Measurements from ENCODE around the gene TEC. TPM values are rescaled to one million over a fixed set of nuclear protein-coding genes. Genes with fewer than 3 reads are reported as not detected.

The TEC gene
- total RNA-seq, 2 donors from 2014 or later: 2.1 to 3.3 TPM

DNA sequence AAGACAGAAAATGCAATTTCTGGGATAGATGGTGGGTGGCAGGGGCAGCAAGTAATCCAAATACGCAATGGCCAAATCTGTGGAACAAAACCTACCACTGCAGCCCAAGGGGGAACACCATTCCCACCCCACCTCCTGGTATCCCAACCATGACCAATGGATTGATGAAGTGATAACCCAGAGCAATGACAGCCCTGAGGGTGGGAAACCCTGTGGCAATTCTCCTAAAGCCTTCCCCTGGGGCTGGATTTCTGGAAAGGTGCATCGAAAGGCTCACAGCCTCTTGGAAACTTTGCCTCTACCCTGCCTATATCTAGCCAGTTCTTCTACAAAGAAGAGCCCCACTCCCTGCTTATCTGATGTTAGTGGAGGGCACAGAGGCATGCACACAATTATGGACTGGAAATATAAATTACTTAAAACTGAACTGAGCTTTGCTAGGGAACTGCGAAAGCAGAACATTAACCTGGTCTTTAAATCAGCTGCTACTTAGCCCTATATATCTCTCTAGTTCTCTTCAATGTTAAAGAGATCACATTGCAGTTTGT is 75.6 kb downstream of the TEC start:
- ATAC-seq (no peak), DNase-seq (no peak)
- Histone ChIP-seq H3K27me3 (no peaks in the 10 kb centered on the region), H3K4me3 (no peak overlapping the region), H3K27ac (no peak overlapping the region), H3K36me3 (replicated peaks in 1 of 2; ENCODE audit: insufficient read depth in 1 of 2, low read depth in 2 of 2) (no peaks in the 10 kb centered on the region), H3K9me3 (no peaks in the 10 kb centered on the region), H3K4me1 (no peaks in the 10 kb centered on the region)
- TF ChIP-seq, protein P1, sequence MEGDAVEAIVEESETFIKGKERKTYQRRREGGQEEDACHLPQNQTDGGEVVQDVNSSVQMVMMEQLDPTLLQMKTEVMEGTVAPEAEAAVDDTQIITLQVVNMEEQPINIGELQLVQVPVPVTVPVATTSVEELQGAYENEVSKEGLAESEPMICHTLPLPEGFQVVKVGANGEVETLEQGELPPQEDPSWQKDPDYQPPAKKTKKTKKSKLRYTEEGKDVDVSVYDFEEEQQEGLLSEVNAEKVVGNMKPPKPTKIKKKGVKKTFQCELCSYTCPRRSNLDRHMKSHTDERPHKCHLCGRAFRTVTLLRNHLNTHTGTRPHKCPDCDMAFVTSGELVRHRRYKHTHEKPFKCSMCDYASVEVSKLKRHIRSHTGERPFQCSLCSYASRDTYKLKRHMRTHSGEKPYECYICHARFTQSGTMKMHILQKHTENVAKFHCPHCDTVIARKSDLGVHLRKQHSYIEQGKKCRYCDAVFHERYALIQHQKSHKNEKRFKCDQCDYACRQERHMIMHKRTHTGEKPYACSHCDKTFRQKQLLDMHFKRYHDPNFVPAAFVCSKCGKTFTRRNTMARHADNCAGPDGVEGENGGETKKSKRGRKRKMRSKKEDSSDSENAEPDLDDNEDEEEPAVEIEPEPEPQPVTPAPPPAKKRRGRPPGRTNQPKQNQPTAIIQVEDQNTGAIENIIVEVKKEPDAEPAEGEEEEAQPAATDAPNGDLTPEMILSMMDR (IDR thresholded peaks at IDR 0.05): no peak
- TF ChIP-seq POLR2A (IDR thresholded peaks at IDR 0.05): no peak
- 90 to 97% methylated on average over 3 of the region's 3 CpGs for WGBS, 2 donors
- intact Hi-C loops (cut with DNase I): no loop called here

DNA sequence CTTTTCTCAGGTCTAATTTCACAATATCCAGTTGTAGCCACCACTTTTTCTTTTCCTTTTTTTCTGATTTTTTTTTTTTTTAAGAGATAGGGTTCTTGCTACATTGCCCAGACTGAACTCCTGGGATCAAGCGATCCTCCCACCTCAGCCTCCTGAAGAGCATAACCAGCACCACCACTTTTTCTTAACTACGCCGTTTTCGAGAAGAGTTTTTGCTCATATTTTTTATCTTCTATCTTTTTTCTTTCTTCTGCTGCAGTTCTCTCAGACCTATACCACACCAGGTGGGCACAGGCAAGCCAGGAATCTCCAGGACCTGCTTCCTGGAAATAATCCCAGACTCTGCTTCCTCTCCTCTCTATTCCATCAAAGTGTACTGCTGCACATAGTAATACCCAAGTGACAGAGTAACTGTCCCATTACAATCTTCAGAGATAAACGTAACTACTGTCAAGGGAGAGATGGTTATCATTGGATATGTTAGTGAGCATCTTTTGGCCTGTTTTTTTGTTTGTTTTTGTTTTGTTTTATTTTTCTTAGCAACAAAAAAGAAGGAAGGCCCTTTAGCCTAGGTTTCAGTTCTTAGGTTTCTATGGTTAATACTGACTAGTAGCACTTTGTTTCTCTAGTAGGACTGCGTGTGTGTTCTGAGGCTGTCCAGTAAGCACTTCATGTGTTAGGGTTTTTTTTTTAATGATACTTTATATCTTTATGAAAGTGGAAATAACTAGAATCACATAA is 76.4 kb downstream of the TEC start:
- Histone ChIP-seq H3K36me3 (replicated peaks in 1 of 2; ENCODE audit: insufficient read depth in 1 of 2, low read depth in 2 of 2) (no peaks in the 10 kb centered on the region), H3K27me3 (no peaks in the 10 kb centered on the region), H3K4me1 (no peaks in the 10 kb centered on the region), H3K9me3 (no peaks in the 10 kb centered on the region), H3K4me3 (no peak overlapping the region), H3K27ac (no peak overlapping the region)
- no peak for DNase-seq
- intact Hi-C loops (cut with DNase I): no loop called here
- no peak for TF ChIP-seq POLR2A (IDR thresholded peaks at IDR 0.05)
- TF ChIP-seq, protein P1 (IDR thresholded peaks at IDR 0.05): no peak
- 94 to 95% methylated on average over 6 of the region's 6 CpGs for WGBS, 2 donors
- ATAC-seq: no peak

DNA sequence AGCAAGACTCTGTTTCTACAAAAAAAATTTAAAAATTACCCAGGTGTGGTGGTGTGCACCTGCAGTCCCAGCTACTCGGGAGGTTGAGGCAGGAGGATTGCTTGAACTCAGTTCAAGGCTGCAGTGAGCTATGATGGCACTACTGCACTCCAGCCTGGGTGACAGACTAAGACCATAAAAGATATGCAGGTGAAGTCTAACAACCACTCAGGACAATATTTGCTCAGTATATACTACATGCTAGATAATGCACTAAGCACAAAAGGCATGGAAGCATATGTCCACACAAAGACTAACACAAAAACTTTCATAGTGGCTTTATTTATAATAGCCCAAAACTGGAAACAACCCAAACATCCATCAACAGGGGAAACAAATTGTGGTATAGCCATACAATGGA is 77.9 kb downstream of the TEC start:
- H3K36me3 ChIP-seq (replicated peaks in 1 of 2; ENCODE audit: insufficient read depth in 1 of 2, low read depth in 2 of 2): no peaks in the 10 kb centered on the region
- TF ChIP-seq, protein P1 (IDR thresholded peaks at IDR 0.05): no peak
- no peak for TF ChIP-seq POLR2A (IDR thresholded peaks at IDR 0.05)
- no peak for DNase-seq
- H3K9me3 ChIP-seq: no peaks in the 10 kb centered on the region
- no peak for ATAC-seq
- 73 to 100% methylated on average over 1 of the region's 1 CpG for WGBS, 2 donors
- H3K4me1 ChIP-seq: no peaks in the 10 kb centered on the region
- H3K27me3 ChIP-seq: no peaks in the 10 kb centered on the region
- intact Hi-C loops (cut with DNase I): no loop called here
- no peak overlapping the region for H3K4me3 ChIP-seq
- no peak overlapping the region for H3K27ac ChIP-seq

DNA sequence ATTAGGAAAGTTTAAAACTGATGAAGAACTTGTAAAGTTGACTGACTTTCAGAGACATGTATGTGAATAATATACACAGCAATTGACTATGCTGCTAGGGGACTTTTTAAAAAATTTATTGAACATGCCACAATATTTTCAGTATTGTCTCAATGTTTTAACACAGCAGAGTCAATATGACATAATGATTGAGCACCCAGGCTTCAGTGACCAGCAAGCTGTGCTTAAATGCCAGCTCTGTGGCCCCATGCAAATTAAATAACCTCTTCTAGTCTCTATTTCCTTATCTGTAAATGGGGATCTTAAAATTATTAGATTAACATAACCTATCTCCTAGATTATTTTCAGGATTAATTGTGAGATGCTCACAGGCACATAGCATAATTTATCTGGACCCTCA is 78.8 kb downstream of the TEC start:
- ATAC-seq (no peak), DNase-seq (no peak)
- Histone ChIP-seq H3K27me3 (no peaks in the 10 kb centered on the region), H3K4me1 (no peaks in the 10 kb centered on the region), H3K9me3 (no peaks in the 10 kb centered on the region), H3K36me3 (replicated peaks in 1 of 2; ENCODE audit: insufficient read depth in 1 of 2, low read depth in 2 of 2) (no peaks in the 10 kb centered on the region), H3K4me3 (no peak overlapping the region), H3K27ac (no peak overlapping the region)
- intact Hi-C loops (cut with DNase I): no loop called here
- TF ChIP-seq POLR2A (IDR thresholded peaks at IDR 0.05): no peak
- TF ChIP-seq, protein P1 (IDR thresholded peaks at IDR 0.05): no peak

DNA sequence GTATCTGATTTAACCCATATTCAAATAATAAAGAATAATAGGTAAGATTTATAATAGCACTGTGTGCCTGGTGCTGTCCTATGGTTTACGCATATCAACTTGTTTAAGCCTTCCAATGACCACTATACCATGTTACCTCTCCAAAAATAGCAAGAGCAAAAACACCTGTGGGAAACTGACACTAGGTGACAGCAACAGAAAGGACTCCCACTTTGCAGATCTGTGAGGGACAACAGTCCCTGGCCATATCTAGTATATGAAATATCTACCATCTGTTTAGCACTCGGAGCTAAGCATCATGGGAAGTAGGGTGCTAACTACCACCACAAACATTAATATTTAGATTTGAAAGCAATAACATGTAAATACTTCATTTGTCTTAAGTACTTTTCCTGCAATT is 79.9 kb downstream of the TEC start:
- Histone ChIP-seq H3K27me3 (no peaks in the 10 kb centered on the region), H3K27ac (no peak overlapping the region), H3K36me3 (replicated peaks in 1 of 2; ENCODE audit: insufficient read depth in 1 of 2, low read depth in 2 of 2) (no peaks in the 10 kb centered on the region), H3K4me3 (no peak overlapping the region), H3K4me1 (no peaks in the 10 kb centered on the region), H3K9me3 (no peaks in the 10 kb centered on the region)
- ATAC-seq: no peak
- intact Hi-C loops (cut with DNase I): no loop called here
- TF ChIP-seq POLR2A (IDR thresholded peaks at IDR 0.05): no peak
- TF ChIP-seq, protein P1 (IDR thresholded peaks at IDR 0.05): no peak
- DNase-seq: no peak
- 34 to 88% methylated on average over 2 of the region's 2 CpGs for WGBS, 2 donors
